IPS-NIHi7 (cell line): Measurements from ENCODE around the gene LARGE2.

Experiments
- DNase-seq: peaks from one replicate; pipeline ENCODE4 v3.0.0; 2012; ENCODE audit warnings: mixed read lengths; ENCODE audit errors: extremely low spot score

Gene LARGE2

GRCh38 chr11:45913942-45914635, 8.4 kb upstream of the LARGE2 start:
- no peak for DNase-seq

GRCh38 chr11:45915446-45915845, 7.0 kb upstream of the LARGE2 start:
- DNase-seq: no peak

DNA sequence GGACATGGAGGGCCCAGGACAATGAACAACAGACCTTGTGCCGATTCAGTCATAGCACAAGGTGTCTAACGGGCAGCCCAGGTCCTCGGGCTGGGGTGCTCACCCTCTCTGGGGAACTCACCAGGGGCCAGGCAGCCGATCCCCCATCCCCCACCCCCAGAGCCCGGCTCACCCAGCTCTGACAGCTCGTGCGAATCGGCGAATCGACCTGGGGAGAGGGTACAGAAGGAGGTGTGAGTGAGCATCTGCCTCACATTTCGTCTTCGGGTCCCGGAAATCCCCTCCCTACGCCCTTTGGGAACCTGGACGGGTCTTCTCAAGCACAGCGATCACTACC, 5.2 kb upstream of the LARGE2 start:
- no peak for DNase-seq

DNA sequence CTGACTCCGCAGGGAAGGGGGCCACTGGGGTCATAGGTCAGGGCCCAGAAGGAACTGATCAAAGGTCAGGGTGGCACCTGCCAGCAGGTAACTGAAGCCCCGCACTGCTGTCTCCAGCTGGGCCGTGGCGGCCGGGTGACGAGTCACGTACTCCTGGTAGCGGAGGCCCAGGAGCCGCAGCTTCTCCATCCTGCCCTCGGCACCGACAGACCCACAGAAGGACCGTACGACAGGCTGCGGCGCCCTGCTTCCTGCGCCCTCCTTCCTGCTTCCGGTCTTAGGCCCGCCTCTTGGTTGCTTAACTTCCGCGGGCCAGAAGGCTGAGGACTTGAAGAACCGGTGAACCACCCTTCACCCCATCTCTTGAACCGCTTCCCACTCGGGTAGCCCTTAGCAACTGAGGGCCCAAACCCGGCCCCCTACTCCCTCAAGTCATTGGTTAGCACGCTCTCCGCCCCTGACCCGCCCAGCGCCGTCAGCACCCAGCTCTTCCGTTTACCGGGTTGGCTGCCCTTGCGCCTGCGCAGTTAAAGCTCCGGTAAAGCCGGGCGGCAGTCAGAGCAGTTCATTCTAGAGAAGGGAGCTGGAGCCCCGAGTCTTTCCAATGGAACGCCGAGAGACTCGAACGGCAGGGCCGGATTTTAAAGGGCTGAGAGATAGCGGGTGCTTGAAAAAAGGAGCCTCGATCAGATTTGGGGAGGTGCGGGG, 4.7 kb upstream of the LARGE2 start, which contains the start of gene PEX16:
PEX16 (minus strand) TSS at position 255 of the 708 bp plus-strand sequence; CDS start at position 189, 66 bp downstream.
- peak; percentile 97 for DNase-seq

GRCh38 chr11:45918331-45918941, 4.0 kb upstream of the LARGE2 start:
- peak; percentile 85 for DNase-seq

DNA sequence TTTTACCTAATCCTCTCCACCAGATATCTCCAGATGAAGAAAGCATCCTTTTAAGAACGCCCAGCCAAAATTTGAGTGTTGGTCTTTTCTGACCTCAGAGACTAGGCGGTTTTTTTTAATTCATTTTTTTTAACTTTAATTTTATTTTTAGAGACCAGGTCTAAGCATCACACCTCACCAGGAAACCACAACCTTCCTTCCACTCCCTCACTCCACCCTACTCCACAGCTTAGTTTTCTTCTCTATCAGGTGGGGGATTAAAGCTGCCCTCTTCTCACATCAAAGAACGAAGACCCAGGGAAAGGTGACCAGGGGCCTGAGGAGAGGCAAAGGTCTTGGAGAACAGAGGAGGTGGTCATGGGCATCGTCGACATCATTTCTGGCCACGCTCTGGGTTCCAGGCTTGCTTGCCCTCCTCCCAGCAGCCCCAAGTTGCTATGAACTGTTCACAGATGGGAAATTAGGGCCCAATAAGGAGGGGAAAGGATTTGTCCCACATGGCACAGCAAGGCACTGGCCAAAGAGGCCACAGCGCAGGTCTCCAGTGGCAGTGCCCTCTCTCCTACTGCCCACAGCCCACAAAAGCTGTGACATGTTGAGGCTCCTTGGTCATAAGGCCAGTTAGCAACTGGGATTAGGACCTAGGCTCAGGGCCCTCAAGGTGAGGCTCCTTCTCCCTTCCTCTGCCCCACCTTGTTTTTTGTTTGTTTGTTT, 3.3 kb upstream of the LARGE2 start:
- no peak for DNase-seq

GRCh38 chr11:45919806-45920530, 2.5 kb upstream of the LARGE2 start:
- DNase-seq: no peak

DNA sequence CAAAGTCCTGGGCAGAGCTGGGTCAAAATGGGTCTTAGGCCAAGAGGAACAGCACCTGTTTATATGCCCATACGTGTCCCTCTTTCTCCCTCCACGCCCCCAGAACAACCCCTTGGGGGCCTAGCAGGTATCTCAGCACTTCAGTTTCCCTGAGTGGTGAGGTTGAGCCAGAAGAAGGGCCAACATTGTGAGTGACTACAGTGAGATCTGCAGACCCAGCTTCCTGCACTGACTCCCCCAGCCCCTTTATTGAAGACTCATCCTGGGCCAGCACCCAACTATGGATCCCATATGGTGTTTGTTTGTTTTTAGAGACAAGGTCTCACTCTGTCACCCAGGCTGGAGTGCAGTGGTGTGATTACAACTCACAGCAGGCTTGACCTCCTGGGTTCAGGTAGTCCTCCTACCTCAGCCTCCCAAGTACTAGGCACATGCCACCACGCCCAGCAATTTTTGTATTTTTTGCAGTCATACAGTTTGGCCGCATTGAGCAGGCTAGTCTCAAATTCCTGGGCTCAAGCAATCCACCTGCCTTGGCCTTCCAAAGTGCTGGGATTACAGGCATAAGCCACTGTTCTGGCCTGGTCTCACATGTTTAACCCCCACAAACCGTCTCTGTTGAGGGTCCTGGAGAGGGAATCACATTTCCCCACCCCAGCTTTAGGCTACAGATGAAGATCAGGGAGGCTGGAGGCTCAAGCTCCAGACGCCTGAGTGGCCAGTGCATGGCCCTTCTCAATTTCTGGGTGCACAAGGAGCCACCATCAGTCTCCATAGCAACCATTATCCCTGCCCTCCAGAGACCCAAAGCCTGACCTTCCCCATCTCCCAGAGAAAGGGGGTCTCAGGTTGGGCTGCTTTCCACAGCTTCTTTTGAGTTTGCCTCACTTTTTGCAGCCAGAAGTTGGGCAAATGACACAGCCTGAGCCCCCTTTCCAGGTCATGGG, 1.7 kb upstream of the LARGE2 start:
- DNase-seq: no peak

GRCh38 chr11:45921561-45922424, 663 bp upstream of the LARGE2 start:
- peak; percentile 90 for DNase-seq

GRCh38 chr11:45924036-45924915, 1.8 kb downstream of the LARGE2 start:
- no peak for DNase-seq

GRCh38 chr11:45924927-45925326, 2.5 kb downstream of the LARGE2 start:
- DNase-seq: no peak

- DNase-seq: no peak
Measured at GRCh38 chr11:45925550-45925949, 3.1 kb downstream of the LARGE2 start.

DNA sequence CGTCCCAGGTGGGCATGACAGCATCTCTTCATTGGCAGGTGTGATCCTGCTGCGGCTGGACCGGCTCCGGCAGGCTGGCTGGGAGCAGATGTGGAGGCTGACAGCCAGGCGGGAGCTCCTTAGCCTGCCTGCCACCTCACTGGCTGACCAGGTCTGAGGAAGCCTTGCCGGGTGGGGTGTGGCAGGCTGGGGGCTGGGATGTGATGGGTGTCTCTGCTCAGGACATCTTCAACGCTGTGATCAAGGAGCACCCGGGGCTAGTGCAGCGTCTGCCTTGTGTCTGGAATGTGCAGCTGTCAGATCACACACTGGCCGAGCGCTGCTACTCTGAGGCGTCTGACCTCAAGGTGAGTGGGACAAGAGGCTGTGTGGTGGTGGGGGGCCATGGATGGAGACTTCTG, 3.5 kb downstream of the LARGE2 start:
- DNase-seq: no peak

DNA sequence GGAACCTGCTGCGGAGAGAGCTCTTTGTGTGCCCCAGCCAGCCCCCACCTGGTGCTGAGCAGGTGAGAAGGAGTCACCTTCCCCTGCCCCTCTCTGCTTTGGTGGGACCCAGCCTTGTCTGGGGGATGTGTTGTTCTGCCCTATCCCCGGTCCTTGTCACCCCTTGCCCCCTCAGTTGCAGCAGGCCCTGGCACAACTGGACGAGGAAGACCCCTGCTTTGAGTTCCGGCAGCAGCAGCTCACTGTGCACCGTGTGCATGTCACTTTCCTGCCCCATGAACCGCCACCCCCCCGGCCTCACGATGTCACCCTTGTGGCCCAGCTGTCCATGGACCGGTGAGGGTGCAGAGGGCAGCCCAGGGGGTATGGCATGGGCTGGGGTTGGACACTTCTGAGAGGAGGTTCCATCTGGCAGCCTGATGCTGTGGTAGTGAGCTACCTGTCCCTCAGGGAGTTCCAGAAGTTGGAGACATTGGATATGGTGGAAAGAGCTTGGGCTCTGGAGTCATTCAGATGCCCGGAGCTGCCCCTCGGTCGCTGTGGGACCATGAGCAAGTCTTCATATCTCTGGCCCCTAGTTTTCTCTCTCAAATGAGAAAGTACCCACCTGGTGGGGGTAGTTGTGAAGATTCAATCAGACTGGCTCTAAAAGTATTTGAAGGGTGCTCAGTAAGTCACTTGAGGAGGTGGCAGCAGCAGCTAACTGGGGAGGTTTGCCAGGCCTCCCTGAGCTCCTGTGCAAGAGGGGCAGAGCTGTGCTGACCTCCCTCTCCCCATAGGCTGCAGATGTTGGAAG, 4.3 kb downstream of the LARGE2 start:
- DNase-seq: no peak

GRCh38 chr11:45927332-45927683, 4.9 kb downstream of the LARGE2 start:
- DNase-seq: no peak

GRCh38 chr11:45927684-45928413, 5.4 kb downstream of the LARGE2 start:
- DNase-seq: no peak

DNA sequence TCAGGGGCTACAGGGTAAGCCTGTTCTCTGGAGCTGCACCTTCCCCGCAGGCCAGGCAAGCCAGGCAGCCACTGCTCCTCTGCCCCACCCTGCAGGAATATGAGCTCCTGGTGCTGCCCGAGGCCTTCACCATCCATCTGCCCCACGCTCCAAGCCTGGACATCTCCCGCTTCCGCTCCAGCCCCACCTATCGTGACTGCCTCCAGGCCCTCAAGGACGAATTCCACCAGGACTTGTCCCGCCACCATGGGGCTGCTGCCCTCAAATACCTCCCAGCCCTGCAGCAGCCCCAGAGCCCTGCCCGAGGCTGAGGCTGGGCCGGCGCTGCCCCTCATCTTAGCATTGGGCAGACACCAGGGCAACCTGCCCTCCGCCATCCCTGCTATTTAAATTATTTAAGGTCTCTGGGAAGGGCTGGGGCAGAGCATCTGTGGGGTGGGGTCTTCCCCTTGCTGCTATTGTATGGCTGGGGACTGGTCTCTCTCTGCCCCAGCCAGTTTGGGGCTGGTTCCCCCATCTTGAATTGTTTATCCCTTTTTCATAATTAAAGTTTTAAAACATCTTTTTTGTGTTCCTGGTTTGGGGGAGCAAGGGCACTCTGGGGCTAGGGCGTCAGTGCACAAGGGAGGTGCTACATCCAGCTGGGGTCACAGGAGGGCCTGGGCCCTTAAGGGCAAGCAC, 6.2 kb downstream of the LARGE2 start:
- no peak for DNase-seq
